ENCODE data around the gene TBC1D22A.

DNA sequence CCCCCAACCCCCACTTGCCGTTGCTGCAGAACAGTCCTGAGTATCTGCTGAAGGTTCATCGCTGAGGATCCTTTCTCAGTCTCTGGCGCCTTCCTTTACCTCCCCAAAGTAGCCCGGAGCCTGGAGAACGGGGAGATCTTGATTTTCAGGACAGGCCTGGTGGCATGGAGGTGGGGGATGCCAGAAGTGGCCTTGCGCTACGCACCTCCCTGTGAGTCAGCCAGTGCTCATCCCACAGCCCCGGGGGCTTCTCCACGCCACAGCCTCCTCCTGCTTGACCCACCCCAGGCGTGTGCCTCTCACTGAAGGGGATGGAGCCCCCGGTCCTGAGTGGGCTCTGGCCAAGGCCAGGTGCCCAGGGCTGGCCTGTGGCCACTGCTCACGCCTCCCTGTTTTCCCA lies 339.6 kb downstream of the TBC1D22A start:
- TF ChIP-seq EZH2 (IDR thresholded peaks at IDR 0.05; ENCODE audit: insufficient read depth, low read length): no peak
- TF ChIP-seq, protein P1, sequence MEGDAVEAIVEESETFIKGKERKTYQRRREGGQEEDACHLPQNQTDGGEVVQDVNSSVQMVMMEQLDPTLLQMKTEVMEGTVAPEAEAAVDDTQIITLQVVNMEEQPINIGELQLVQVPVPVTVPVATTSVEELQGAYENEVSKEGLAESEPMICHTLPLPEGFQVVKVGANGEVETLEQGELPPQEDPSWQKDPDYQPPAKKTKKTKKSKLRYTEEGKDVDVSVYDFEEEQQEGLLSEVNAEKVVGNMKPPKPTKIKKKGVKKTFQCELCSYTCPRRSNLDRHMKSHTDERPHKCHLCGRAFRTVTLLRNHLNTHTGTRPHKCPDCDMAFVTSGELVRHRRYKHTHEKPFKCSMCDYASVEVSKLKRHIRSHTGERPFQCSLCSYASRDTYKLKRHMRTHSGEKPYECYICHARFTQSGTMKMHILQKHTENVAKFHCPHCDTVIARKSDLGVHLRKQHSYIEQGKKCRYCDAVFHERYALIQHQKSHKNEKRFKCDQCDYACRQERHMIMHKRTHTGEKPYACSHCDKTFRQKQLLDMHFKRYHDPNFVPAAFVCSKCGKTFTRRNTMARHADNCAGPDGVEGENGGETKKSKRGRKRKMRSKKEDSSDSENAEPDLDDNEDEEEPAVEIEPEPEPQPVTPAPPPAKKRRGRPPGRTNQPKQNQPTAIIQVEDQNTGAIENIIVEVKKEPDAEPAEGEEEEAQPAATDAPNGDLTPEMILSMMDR (IDR thresholded peaks at IDR 0.05; ENCODE audit: insufficient read depth, low read depth, low read length): no peak

Measured in astrocyte (in vitro differentiated cells and primary cell).